Erythroblast (primary cell): ENCODE measurements around the gene XYLT1.

Source experiments
- DNase-seq, 2 experiments: peaks; one replicate each; lab custom pipeline; 2025; lab: John Stamatoyannopoulos, UW
- GATA1 ChIP-seq: IDR thresholded peaks from 2 replicates; pipeline ENCODE4 v1.6.1; 2011; ENCODE audit warnings: low read depth, mild to moderate bottlenecking, control low read depth, low read length, moderate library complexity
- POLR2A ChIP-seq: IDR thresholded peaks from 2 replicates; pipeline ENCODE4 v1.6.1; 2011; ENCODE audit warnings: mild to moderate bottlenecking, low read length

XYLT1 gene

DNA sequence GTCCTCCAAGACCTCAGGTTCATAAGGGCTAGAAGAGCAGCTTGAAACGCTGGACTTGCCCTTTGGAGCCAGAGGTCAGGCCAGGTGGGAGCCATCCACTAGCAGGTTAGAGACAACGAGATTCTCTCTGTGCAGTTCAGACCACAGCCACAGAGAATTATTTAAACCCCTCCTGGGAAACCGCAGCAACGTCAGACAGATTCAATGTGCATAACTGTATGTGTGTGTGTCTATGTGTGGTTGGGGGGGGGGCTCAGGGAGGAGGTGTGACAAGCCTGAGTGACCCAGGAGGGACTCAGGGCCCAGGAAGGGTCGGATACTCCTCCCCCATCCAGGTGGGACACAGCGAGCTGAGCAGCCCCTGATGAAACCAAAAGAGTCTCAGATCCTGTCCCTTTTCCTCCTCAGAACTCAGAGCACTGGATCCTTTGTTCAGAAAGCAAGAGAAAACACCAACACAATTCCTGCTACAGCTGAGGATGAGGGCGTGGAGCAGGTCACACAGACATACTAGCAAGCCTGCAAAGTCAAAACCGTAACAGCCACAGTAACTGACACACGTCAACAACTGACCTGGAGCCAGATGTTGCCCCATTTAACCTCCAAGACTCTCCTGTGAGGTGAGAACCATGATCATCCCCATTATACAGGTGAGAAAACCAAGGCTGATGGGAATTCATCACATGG lies 66.8 kb downstream of the XYLT1 start:
- DNase-seq, result no peak
- TF ChIP-seq GATA1, result no peak

GRCh38 chr16:17403156-17403809 lies 67.5 kb downstream of the XYLT1 start:
- DNase-seq, result no peak
- TF ChIP-seq POLR2A, result no peak
- no peak for TF ChIP-seq GATA1

DNA sequence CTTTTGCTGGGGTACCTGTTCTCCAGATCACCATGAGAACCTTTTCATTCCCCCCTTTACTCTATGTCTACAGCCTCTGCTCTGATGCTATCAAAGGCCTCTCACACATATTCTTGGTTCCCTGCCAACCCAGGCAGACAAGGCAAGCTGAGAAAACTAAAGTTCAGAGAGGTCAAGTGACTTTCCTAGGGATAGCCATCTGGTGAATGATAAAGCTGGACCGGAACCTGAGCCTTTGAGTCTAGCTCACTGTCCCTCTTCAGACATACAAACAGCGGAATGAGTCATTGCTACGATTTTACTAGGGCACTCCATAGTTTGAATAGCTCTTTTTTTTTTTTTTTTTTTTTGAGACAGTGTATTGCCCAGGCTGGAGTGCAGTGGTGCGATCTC lies 73.3 kb downstream of the XYLT1 start:
- TF ChIP-seq GATA1 (no peak), POLR2A (no peak)
- peak; percentile 51 to 78 for DNase-seq

DNA sequence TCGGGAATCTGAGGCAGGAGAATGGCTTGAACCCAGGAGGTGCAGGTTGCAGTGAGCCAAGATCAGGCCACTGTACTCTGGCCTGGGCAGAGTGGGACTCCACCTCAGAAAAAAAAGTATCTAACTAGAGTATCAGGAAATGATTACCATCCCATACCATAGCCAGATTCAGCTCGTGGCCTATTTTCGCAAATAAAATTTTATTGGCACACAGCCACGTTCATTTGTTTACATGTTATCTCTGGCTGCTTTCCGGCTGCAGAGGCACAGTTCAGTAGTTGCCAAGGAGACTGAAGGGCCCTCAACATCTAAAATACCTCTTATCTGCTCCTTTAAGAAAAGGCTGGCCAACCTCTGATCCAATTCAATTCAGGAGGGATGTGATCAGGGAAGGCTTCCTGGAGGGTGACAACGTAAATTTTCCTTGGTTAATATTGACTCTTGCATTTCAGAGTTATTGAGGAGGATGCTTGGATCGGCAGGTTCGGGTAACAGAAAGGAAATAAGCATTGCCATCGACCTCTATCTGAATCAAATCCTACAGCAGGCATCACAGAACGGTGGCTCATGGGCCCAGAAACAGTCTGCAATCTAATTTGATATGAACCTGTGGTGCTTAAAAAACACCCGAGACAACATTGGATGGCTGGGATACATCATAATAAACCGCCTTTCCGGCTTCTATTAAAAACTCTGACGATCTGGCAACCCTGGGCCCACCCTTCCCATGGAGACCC lies 73.8 kb downstream of the XYLT1 start:
- peak; percentile 35 to 71 for DNase-seq
- no peak for TF ChIP-seq POLR2A
- TF ChIP-seq GATA1, result no peak

- TF ChIP-seq GATA1 (no peak), POLR2A (no peak)
- no peak for DNase-seq
Observed at GRCh38 chr16:17395849-17396480, 74.8 kb downstream of the XYLT1 start.

DNA sequence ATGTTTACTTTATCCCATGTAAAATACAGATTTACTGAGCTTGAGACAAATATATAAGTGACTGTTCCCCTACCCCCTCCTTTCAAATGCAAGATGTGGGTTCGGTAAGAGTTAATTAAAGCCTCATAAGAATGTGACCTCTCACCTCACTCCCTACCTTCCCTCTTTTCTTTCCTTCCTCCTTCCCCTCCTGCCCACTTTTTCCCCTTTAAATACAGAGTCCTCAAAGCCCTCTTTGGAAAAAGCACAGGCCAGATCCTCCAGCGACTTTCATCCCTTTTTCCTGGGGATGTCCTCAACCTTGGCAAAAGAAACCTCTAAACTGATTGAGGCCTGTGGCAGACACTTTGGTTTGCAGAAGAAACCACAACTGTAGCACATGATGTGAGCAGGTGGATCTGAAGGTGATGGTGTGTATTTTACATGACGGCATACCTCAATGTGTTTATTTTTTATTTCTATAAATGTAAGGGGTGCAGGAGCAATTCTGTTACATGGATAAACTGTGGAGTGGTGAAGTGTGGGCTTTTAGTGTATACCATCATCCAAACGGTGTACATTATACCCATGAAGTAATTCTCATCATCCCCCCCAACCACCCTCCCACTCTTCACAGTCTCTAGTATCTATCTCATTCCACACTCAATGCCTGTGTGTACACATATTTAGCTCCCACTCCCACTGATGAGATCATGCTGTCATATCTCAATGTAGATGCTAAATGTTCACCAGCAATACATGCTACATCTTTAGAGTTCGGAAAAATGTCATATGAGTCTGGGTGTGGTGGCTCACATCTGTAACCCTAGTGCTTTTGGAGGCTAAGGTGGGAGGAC lies 77.7 kb downstream of the XYLT1 start:
- TF ChIP-seq POLR2A (no peak), GATA1 (no peak)
- DNase-seq, result no peak

- TF ChIP-seq GATA1, result no peak
- no peak for TF ChIP-seq POLR2A
- no peak for DNase-seq
Observed at GRCh38 chr16:17392127-17392856, 78.5 kb downstream of the XYLT1 start.

DNA sequence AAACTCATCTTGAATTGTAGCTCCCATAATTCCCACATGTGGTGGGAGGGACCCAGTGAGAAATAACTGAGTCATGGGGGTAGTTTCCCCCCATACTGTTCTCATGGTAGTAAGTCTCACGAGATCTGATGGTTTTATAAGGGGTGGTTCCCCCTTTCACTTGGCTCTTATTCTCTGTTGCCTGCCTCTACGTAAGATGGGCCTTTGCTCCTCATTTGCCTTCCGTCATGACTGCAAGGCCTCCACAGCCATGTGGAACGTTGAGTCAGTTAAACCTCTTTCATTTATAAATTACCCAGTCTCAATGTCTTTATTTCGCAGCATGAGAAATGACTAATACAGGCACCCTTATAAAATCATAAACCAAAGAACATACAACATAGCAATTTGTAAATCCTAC lies 79.0 kb downstream of the XYLT1 start:
- TF ChIP-seq POLR2A (no peak), GATA1 (no peak)
- no peak for DNase-seq

DNA sequence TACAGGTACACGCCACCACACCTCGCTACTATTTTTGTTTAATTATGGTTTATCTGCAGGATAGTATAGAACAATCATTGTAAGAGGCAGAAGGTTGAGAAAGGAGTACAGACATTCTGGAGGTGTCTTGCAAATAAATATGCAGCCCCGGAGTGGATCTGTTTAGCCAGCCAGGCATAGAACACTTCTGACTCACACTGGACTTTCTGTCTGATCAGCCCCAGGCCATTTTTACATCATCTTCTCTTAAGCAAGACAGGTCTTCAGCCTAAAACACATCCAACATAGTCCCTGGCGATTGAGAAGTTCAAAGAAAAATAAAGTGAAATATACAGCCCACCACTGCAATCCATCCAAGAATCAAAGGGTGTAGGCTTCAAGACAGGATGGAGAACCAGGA lies 81.4 kb downstream of the XYLT1 start:
- no peak for DNase-seq
- no peak for TF ChIP-seq POLR2A
- no peak for TF ChIP-seq GATA1

DNA sequence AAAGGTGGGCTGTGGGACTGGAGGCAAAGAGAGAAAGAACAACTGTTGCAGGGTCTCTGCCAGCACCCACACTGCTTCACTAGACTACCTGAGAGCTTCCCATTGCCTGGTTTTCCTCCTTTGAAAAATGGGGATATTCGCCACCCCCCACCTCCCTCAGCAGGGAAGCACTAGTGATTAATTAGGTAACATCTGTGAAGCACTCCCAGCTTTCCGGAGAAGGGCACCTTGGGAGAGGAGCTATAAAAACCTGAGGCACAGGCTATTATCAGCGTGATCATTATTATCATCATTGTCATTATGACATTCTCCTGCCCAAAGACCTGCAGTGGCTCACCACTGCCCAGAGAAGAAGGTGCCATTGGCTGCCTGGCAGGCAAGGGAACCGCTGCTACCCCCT lies 83.5 kb downstream of the XYLT1 start:
- DNase-seq, result no peak
- no peak for TF ChIP-seq GATA1
- TF ChIP-seq POLR2A, result no peak

- TF ChIP-seq GATA1 (no peak), POLR2A (no peak)
Observed at GRCh38 chr16:17386229-17386628, 84.5 kb downstream of the XYLT1 start.

DNA sequence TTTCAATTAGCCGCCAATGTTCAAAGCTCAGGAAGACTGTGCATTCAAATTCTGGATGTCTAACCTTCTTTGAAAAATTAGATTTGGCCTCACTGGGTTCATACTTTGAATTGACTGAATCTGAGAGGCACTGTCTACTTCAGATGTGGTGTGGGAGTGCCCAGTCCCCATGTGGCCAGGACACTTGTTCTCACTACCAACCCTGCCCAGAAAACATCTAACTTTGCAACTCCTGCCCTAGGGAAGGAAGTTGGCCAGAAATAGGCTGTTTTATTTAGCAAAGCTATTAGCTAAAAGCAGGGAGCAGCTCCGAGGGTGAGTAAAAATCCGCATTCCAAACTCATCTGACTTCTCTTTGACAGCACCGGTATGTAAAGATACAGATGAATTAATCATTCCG lies 86.3 kb downstream of the XYLT1 start:
- no peak for TF ChIP-seq POLR2A
- DNase-seq, result no peak

More at GRCh38 chr16:17386229-17386628, 84.5 kb downstream of the XYLT1 start:
- DNase-seq, result no peak
